Measurements from ENCODE around the gene LAMP5. TPM values are rescaled to one million over a fixed set of nuclear protein-coding genes. Genes with fewer than 3 reads are reported as not detected.

The LAMP5 gene
- total RNA-seq, 1 experiment from 2014 or later, result not detected

DNA sequence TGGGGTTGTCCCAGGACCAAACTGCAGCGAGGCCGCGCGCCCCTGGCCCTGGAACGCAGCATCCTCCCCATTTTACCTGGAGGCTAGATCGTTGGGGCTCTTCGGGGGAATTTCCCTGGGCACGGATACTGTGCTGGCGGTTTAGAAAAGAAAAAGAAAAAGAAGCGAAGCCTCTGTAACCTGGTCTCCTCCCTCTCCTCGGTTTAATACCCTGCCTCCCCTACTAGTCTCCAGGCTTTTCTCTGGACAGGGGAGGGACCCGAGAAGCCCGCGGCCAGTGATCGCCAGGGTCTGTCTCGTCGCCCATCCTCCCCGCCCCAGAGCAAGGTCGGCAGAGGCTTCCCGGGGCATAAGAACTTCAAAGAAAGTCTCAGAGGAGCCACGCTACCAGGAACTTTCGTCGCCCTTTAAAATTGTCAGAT lies 6.1 kb upstream of the LAMP5 start:
- H3K4me1 Mint-ChIP-seq (ENCODE audit: low read depth, unreplicated experiment), result no peaks in the 10 kb centered on the region
- H3K4me3 Mint-ChIP-seq (ENCODE audit: low read depth, unreplicated experiment), result no peak overlapping the region
- H3K36me3 Mint-ChIP-seq (ENCODE audit: insufficient read depth, unreplicated experiment), result no peaks in the 10 kb centered on the region
- CTCF ChIA-PET, result no interaction called here
- intact Hi-C loops (cut with micrococcal nuclease; ENCODE audit: unreplicated experiment), result no loop called here
- TF ChIP-seq, protein P1, sequence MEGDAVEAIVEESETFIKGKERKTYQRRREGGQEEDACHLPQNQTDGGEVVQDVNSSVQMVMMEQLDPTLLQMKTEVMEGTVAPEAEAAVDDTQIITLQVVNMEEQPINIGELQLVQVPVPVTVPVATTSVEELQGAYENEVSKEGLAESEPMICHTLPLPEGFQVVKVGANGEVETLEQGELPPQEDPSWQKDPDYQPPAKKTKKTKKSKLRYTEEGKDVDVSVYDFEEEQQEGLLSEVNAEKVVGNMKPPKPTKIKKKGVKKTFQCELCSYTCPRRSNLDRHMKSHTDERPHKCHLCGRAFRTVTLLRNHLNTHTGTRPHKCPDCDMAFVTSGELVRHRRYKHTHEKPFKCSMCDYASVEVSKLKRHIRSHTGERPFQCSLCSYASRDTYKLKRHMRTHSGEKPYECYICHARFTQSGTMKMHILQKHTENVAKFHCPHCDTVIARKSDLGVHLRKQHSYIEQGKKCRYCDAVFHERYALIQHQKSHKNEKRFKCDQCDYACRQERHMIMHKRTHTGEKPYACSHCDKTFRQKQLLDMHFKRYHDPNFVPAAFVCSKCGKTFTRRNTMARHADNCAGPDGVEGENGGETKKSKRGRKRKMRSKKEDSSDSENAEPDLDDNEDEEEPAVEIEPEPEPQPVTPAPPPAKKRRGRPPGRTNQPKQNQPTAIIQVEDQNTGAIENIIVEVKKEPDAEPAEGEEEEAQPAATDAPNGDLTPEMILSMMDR (IDR thresholded peaks at IDR 0.05; ENCODE audit: unreplicated experiment), result no peak
- DNase-seq, result no peak
- no peak overlapping the region for H3K27ac Mint-ChIP-seq (ENCODE audit: unreplicated experiment)
- BruUV-seq (replicated peaks), result no TSS peak
- H3K9me3 Mint-ChIP-seq (ENCODE audit: low read depth, unreplicated experiment), result no peaks in the 10 kb centered on the region
- no peaks in the 10 kb centered on the region for H3K27me3 Mint-ChIP-seq (ENCODE audit: unreplicated experiment)

DNA sequence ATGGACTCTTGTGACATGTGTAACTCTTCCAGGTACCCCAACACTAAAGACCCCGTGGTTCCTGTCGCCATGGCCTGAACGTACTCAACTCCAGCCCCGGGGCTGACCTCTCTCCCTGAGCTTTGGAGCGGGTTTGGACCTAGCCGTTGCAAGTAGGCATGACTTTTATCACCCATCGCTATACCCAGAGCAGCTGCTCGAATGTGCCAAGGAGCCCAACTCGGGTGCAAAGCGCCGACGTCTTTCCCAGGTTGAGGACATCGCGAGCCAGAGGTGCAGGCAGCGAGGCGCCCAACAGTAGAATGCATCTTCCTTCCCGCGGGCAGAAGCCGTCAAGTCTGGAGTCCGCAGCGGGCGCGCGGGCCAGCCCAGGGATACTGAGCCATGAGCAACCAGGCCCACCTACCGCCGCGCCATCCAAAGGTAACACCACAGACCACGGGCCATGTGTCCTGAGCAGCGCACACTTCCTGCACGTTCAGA lies 5.7 kb upstream of the LAMP5 start:
- no peaks in the 10 kb centered on the region for H3K9me3 Mint-ChIP-seq (ENCODE audit: low read depth, unreplicated experiment)

DNA sequence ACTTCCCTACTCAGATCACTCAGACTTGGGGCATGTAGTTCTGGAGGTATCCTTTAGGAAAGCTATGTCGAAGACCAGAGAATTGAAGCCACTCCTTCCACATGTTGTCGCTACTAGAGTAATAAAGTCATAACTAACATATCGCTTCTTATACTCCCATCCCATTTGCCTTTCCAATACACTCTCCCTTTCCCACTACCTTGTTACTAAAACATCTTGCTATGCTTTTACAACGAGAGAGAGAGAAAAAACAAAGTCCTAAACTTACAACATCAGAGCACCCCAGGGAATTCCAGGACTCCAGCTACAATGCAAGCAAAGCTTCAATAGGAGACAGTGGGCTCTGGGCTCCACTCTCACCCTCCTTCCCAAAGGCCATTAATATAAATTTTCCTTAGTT lies 5.1 kb upstream of the LAMP5 start:
- peaks cover 5% of the 10 kb centered on the region for H3K27me3 Mint-ChIP-seq (ENCODE audit: unreplicated experiment)
- no peaks in the 10 kb centered on the region for H3K4me1 Mint-ChIP-seq (ENCODE audit: low read depth, unreplicated experiment)
- H3K9me3 Mint-ChIP-seq (ENCODE audit: low read depth, unreplicated experiment), result no peaks in the 10 kb centered on the region
- intact Hi-C loops (cut with micrococcal nuclease; ENCODE audit: unreplicated experiment), result no loop called here
- TF ChIP-seq, protein P1 (IDR thresholded peaks at IDR 0.05; ENCODE audit: unreplicated experiment), result no peak
- H3K36me3 Mint-ChIP-seq (ENCODE audit: insufficient read depth, unreplicated experiment), result no peaks in the 10 kb centered on the region
- DNase-seq, result no peak
- no peak overlapping the region for H3K27ac Mint-ChIP-seq (ENCODE audit: unreplicated experiment)
- no TSS peak for BruUV-seq (replicated peaks)
- CTCF ChIA-PET, result no interaction called here
- no peak overlapping the region for H3K4me3 Mint-ChIP-seq (ENCODE audit: low read depth, unreplicated experiment)

More for the DNA sequence above, 5.7 kb upstream of the LAMP5 start:
- DNase-seq, result no peak
- CTCF ChIA-PET, result no interaction called here
- Mint-ChIP-seq H3K36me3 (ENCODE audit: insufficient read depth, unreplicated experiment) (no peaks in the 10 kb centered on the region), H3K4me1 (ENCODE audit: low read depth, unreplicated experiment) (no peaks in the 10 kb centered on the region), H3K27me3 (ENCODE audit: unreplicated experiment) (no peaks in the 10 kb centered on the region), H3K27ac (ENCODE audit: unreplicated experiment) (no peak overlapping the region), H3K4me3 (ENCODE audit: low read depth, unreplicated experiment) (no peak overlapping the region)
- TF ChIP-seq, protein P1 (IDR thresholded peaks at IDR 0.05; ENCODE audit: unreplicated experiment), result no peak
- no TSS peak for BruUV-seq (replicated peaks)
- intact Hi-C loops (cut with micrococcal nuclease; ENCODE audit: unreplicated experiment), result no loop called here

DNA sequence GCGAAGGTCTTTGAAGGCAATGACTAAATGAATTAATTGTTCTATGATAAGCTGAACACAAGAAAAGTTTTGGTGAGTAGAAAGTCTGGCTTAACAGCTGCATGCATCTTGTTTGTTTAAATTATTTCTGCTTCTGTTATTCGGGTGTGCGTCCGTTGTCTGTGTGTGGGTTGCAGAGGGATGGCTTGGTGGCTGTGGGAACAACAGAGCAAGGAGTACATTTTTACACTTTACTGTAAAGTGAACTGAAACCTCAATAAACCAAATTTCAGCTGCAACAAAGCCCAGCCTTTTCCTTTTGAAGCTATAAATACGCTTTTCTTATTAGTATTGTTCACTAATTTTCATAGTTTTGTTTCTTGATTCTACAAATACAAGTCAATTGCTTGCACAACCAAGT lies 3.5 kb upstream of the LAMP5 start:
- no peak overlapping the region for H3K4me3 Mint-ChIP-seq (ENCODE audit: low read depth, unreplicated experiment)
- H3K4me1 Mint-ChIP-seq (ENCODE audit: low read depth, unreplicated experiment), result no peaks in the 10 kb centered on the region
- DNase-seq, result no peak
- H3K27ac Mint-ChIP-seq (ENCODE audit: unreplicated experiment), result no peak overlapping the region
- no TSS peak for BruUV-seq (replicated peaks)
- no peaks in the 10 kb centered on the region for H3K36me3 Mint-ChIP-seq (ENCODE audit: insufficient read depth, unreplicated experiment)
- peaks cover 16% of the 10 kb centered on the region for H3K27me3 Mint-ChIP-seq (ENCODE audit: unreplicated experiment)
- H3K9me3 Mint-ChIP-seq (ENCODE audit: low read depth, unreplicated experiment), result no peaks in the 10 kb centered on the region
- TF ChIP-seq, protein P1 (IDR thresholded peaks at IDR 0.05; ENCODE audit: unreplicated experiment), result no peak
- CTCF ChIA-PET, result no interaction called here
- intact Hi-C loops (cut with micrococcal nuclease; ENCODE audit: unreplicated experiment), result loop anchor here (10.0 kb wide), 1 partner anchor 84 kb away; no protein-coding TSS in a partner anchor

Measured in Calu3 (cell line).